ENCODE results near the gene CARMIL1. TPM values are rescaled to one million over a fixed set of nuclear protein-coding genes. Genes with fewer than 3 reads are reported as not detected.

CARMIL1 gene
- total RNA-seq, 1 experiment from 2014 or later, result 23.6 TPM

DNA sequence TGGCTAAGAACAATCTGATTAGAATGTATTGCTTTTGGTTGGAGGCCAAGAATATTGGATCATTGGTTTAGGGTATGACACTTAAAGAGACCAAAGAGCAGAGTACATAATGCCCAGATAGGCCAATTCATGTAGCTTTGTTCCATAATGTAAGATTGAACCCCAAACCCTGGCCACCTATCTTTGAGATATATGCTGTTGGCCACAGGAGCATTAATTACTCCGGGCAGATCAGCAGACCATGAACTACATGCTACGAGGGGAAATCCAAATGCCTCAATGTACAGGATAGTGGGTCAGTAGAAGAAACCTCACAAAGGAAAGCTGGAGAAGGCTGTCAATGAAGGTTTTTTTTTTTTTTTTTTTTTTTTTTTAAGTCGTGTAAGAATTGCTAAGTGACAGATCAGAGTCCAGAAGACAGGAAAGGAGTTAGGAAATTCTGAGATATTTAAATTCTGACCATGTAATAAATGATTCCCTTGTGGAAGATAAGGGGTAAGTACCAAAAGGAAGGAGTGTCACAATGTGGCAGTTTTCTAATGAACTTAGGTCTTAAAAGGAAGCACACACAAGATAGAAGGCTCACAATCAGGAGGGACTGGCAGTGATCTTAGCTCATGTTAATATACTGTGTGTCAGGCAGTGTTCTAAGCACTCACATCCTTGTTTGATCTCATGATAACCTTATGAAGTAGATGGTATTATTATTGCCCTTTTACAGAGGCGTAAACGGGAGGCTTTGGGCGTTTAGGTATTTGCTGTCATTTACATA lies 61.4 kb downstream of the CARMIL1 start:
- H3K4me3 Mint-ChIP-seq, result no peak overlapping the region
- no peak overlapping the region for H3K27ac ChIP-seq (ENCODE audit: insufficient read length, low read depth, low read length)

More for the DNA sequence above, 61.4 kb downstream of the CARMIL1 start:
- Histone ChIP-seq H4K8ac (replicated peaks; ENCODE audit: insufficient read length, low read depth, low read length) (no peak overlapping the region), H3K18ac (ENCODE audit: insufficient read length, low read depth, low read length) (no peak overlapping the region), H3K23me2 (ENCODE audit: insufficient read length, low read depth, low read length, poor library complexity, severe bottlenecking) (no peaks in the 10 kb centered on the region), H4K5ac (ENCODE audit: insufficient read length, low read depth, low read length) (no peak overlapping the region), H3K79me2 (ENCODE audit: insufficient read depth, low read length) (peaks cover 12% of the 10 kb centered on the region; the same call in 1 of the 2 replicates), H3K14ac (ENCODE audit: insufficient read depth, low read length) (no peak overlapping the region), H2AK5ac (ENCODE audit: insufficient read length, low read length) (no peak overlapping the region), H3K23ac (ENCODE audit: insufficient read length, low read depth, low read length) (no peak overlapping the region), H3K4ac (ENCODE audit: low read depth, low read length) (no peak overlapping the region), H3K4me2 (ENCODE audit: insufficient read depth, insufficient read length, low read length) (no peak overlapping the region), H3K56ac (ENCODE audit: insufficient read length, low read depth, low read length) (no peak overlapping the region), H3T11ph (ENCODE audit: low read length) (no peak overlapping the region), H4K91ac (ENCODE audit: insufficient read length, low read depth, low read length) (no peak overlapping the region), H4K20me1 (ENCODE audit: control insufficient read depth, insufficient read depth, insufficient read length) (no peaks in the 10 kb centered on the region), H2BK15ac (ENCODE audit: low read depth, low read length) (no peak overlapping the region), H3K4me1 (ENCODE audit: insufficient read depth, low read length) (peaks cover 12% of the 10 kb centered on the region), H2BK5ac (ENCODE audit: insufficient read length, low read length) (no peak overlapping the region), H2BK12ac (ENCODE audit: insufficient read length, low read depth, low read length) (no peak overlapping the region), H3K9me3 (ENCODE audit: control insufficient read depth, low read depth, low read length) (no peaks in the 10 kb centered on the region), H3K27me3 (ENCODE audit: insufficient read depth, low read length) (no peaks in the 10 kb centered on the region), H3K79me1 (ENCODE audit: insufficient read depth, low read depth, low read length, poor library complexity, severe bottlenecking) (peaks cover 7% of the 10 kb centered on the region), H3K9ac (ENCODE audit: extremely low read depth, insufficient read length, low read length) (no peak overlapping the region), H2BK20ac (ENCODE audit: low read depth, low read length, poor library complexity, severe bottlenecking) (no peak overlapping the region), H2BK120ac (ENCODE audit: low read depth, low read length, poor library complexity, severe bottlenecking) (no peak overlapping the region), H2AFZ (ENCODE audit: low read length) (no peak overlapping the region)
- no peaks in the 10 kb centered on the region for H3K36me3 Mint-ChIP-seq (ENCODE audit: insufficient read depth in 1 of 3, low read depth in 3 of 3)
- TF ChIP-seq, protein P1, sequence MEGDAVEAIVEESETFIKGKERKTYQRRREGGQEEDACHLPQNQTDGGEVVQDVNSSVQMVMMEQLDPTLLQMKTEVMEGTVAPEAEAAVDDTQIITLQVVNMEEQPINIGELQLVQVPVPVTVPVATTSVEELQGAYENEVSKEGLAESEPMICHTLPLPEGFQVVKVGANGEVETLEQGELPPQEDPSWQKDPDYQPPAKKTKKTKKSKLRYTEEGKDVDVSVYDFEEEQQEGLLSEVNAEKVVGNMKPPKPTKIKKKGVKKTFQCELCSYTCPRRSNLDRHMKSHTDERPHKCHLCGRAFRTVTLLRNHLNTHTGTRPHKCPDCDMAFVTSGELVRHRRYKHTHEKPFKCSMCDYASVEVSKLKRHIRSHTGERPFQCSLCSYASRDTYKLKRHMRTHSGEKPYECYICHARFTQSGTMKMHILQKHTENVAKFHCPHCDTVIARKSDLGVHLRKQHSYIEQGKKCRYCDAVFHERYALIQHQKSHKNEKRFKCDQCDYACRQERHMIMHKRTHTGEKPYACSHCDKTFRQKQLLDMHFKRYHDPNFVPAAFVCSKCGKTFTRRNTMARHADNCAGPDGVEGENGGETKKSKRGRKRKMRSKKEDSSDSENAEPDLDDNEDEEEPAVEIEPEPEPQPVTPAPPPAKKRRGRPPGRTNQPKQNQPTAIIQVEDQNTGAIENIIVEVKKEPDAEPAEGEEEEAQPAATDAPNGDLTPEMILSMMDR (conservative IDR thresholded peaks at IDR 0.05), result no peak
- no peaks in the 10 kb centered on the region for H3K27me3 Mint-ChIP-seq (ENCODE audit: low read depth)
- H3K27ac Mint-ChIP-seq, result peak overlapping the region; percentile 4 to 65 (median 10); a peak in 6 of 7 replicates
- no CpG with 5 or more reads among the region's 6 CpGs for WGBS (ENCODE audit: extremely low coverage, insufficient read length, low lambda C conversion rate)
- H3K9me3 Mint-ChIP-seq, result no peaks in the 10 kb centered on the region
- peaks cover 36 to 50% of the 10 kb centered on the region in 2 experiments for H3K4me1 Mint-ChIP-seq
- no peak for DNase-seq

Measured in H9 (cell line).